ENCODE results near the gene CRELD2.

- TF ChIP-seq CTCF (IDR thresholded peaks at IDR 0.05) (no peak), POLR2A (IDR thresholded peaks at IDR 0.05) (no peak)
Measured at GRCh38 chr22:49885881-49886280, 32.6 kb upstream of the CRELD2 start.
